Activated T-cell treated with anti-CD3 and anti-CD28 coated beads, Interleukin-2, amount 50 U/mL, for 4 hours (primary cell): Measurements from ENCODE around the gene MLC1. TPM values are rescaled to one million over a fixed set of nuclear protein-coding genes. Genes with fewer than 3 reads are reported as not detected.
A peak's percentile ranks its signal among the peaks of the same experiment; 100 is the strongest.

ENCODE experiments used
- ATAC-seq, 2 donors: fragments of 200-7000 bp; cut with Tn5 transposase; one replicate each; pipeline ENCODE4 v1.10.0; 2021
- DNase-seq: peaks from one replicate; pipeline ENCODE4 v3.0.0-alpha.2; 2020
- H3K27me3 Mint-ChIP-seq: one replicate; pipeline ENCODE4 v1.8.0; 2021; ENCODE audit warnings: low read depth, mixed read lengths
- H3K36me3 Mint-ChIP-seq: one replicate; pipeline ENCODE4 v1.8.0; 2022; ENCODE audit warnings: mixed read lengths; ENCODE audit not compliant: insufficient read depth
- H3K4me1 Mint-ChIP-seq: one replicate; pipeline ENCODE4 v1.8.0; 2021; ENCODE audit warnings: low read depth, mixed read lengths
- H3K4me3 Mint-ChIP-seq: one replicate; pipeline ENCODE4 v1.8.0; 2021; ENCODE audit warnings: mild to moderate bottlenecking, moderate library complexity, mixed read lengths
- H3K9me3 Mint-ChIP-seq: one replicate; pipeline ENCODE4 v1.8.0; 2021; ENCODE audit warnings: mixed read lengths
- total RNA-seq, 3 donors: library from RNA; stranded (reverse); gene quantifications; one replicate each; pipeline ENCODE4 v1.2.1, GENCODE V29; 2021

MLC1 gene
- total RNA-seq, 3 donors from 2014 or later = 0.13 to 0.87 (median 0.38) TPM

- peaks cover 1% of the 10 kb centered on the region for H3K27me3 Mint-ChIP-seq
- no peaks in the 10 kb centered on the region for H3K9me3 Mint-ChIP-seq
- H3K36me3 Mint-ChIP-seq = no peaks in the 10 kb centered on the region
- H3K4me1 Mint-ChIP-seq = peaks cover 12% of the 10 kb centered on the region
- no peak for ATAC-seq
- DNase-seq = no peak
- peak overlapping the region; percentile 58 for H3K4me3 Mint-ChIP-seq
These were observed 67.5 kb downstream of the MLC1 start for GRCh38 chr22:50017701-50018224.

- H3K9me3 Mint-ChIP-seq = no peaks in the 10 kb centered on the region
- peaks cover 12% of the 10 kb centered on the region for H3K4me1 Mint-ChIP-seq
- H3K36me3 Mint-ChIP-seq = no peaks in the 10 kb centered on the region
- DNase-seq = peak; percentile 71
- H3K4me3 Mint-ChIP-seq = peak overlapping the region; percentile 58
- peaks cover 1% of the 10 kb centered on the region for H3K27me3 Mint-ChIP-seq
- peak; percentile 61 to 67 for ATAC-seq
These were observed 68.1 kb downstream of the MLC1 start for GRCh38 chr22:50016988-50017700.

- Mint-ChIP-seq H3K4me1 (peaks cover 18% of the 10 kb centered on the region), H3K36me3 (no peaks in the 10 kb centered on the region), H3K4me3 (peak overlapping the region; percentile 58), H3K9me3 (no peaks in the 10 kb centered on the region), H3K27me3 (peaks cover 5% of the 10 kb centered on the region)
- DNase-seq (no peak), ATAC-seq (no peak)
These were observed 68.8 kb downstream of the MLC1 start for GRCh38 chr22:50016308-50016987.

- H3K4me1 Mint-ChIP-seq = peaks cover 22% of the 10 kb centered on the region
- no peaks in the 10 kb centered on the region for H3K9me3 Mint-ChIP-seq
- DNase-seq (no peak), ATAC-seq (no peak)
- no peak overlapping the region for H3K4me3 Mint-ChIP-seq
- H3K27me3 Mint-ChIP-seq = peaks cover 9% of the 10 kb centered on the region
- H3K36me3 Mint-ChIP-seq = no peaks in the 10 kb centered on the region
These were observed 69.5 kb downstream of the MLC1 start for GRCh38 chr22:50015451-50016307.

- Mint-ChIP-seq H3K9me3 (no peaks in the 10 kb centered on the region), H3K4me1 (peaks cover 23% of the 10 kb centered on the region), H3K36me3 (no peaks in the 10 kb centered on the region), H3K4me3 (no peak overlapping the region), H3K27me3 (peaks cover 9% of the 10 kb centered on the region)
- ATAC-seq (no peak), DNase-seq (no peak)
These were observed 70.4 kb downstream of the MLC1 start for GRCh38 chr22:50014655-50015401.

GRCh38 chr22:50014053-50014501 lies 71.1 kb downstream of the MLC1 start:
- no peak for ATAC-seq
- DNase-seq = no peak
- H3K27me3 Mint-ChIP-seq = peaks cover 9% of the 10 kb centered on the region
- H3K4me3 Mint-ChIP-seq = no peak overlapping the region
- H3K4me1 Mint-ChIP-seq = peaks cover 24% of the 10 kb centered on the region
- H3K9me3 Mint-ChIP-seq = no peaks in the 10 kb centered on the region
- no peaks in the 10 kb centered on the region for H3K36me3 Mint-ChIP-seq

GRCh38 chr22:50012211-50013181 lies 72.7 kb downstream of the MLC1 start, which contains the start of gene IL17REL:
Gene IL17REL (minus strand): TSS chr22:50012765. CDS start chr22:50012646, 119 bp downstream.
- peaks cover 24% of the 10 kb centered on the region for H3K4me1 Mint-ChIP-seq
- peak within 1 kb of the TSS; percentile 65 for H3K4me3 Mint-ChIP-seq
- DNase-seq (no peak), ATAC-seq (no peak)
- no peaks in the 10 kb centered on the region for H3K36me3 Mint-ChIP-seq
- no peaks in the 10 kb centered on the region for H3K9me3 Mint-ChIP-seq
- peaks cover 13% of the 10 kb centered on the region for H3K27me3 Mint-ChIP-seq

- ATAC-seq (no peak), DNase-seq (no peak)
- H3K36me3 Mint-ChIP-seq = no peaks in the 10 kb centered on the region
- H3K9me3 Mint-ChIP-seq = no peaks in the 10 kb centered on the region
- H3K4me1 Mint-ChIP-seq = peaks cover 24% of the 10 kb centered on the region
- H3K27me3 Mint-ChIP-seq = peaks cover 13% of the 10 kb centered on the region
- peak overlapping the region; percentile 65 for H3K4me3 Mint-ChIP-seq
These were observed 73.6 kb downstream of the MLC1 start for GRCh38 chr22:50011447-50012210.

- Mint-ChIP-seq H3K27me3 (peaks cover 13% of the 10 kb centered on the region), H3K4me1 (peaks cover 21% of the 10 kb centered on the region), H3K4me3 (peak overlapping the region; percentile 65), H3K36me3 (no peaks in the 10 kb centered on the region), H3K9me3 (no peaks in the 10 kb centered on the region)
- peak; percentile 76 for DNase-seq
- peak; percentile 65 to 74 for ATAC-seq
These were observed 74.4 kb downstream of the MLC1 start for GRCh38 chr22:50010676-50011446.

- Mint-ChIP-seq H3K4me1 (peaks cover 21% of the 10 kb centered on the region), H3K9me3 (no peaks in the 10 kb centered on the region), H3K36me3 (no peaks in the 10 kb centered on the region), H3K27me3 (peaks cover 13% of the 10 kb centered on the region), H3K4me3 (no peak overlapping the region)
- ATAC-seq = no peak
- DNase-seq = no peak
These were observed 75.2 kb downstream of the MLC1 start for GRCh38 chr22:50009765-50010675.
